ENCODE measurements around the gene HOXB9. TPM values are rescaled to one million over a fixed set of nuclear protein-coding genes. Genes with fewer than 3 reads are reported as not detected.

HOXB9 gene
- total and polyA plus RNA-seq, 9 of the 15 experiments (the other 6 are each of a cell fraction or from before 2014, with no cell fraction given) = 3.1 to 196 (median 77.6) TPM

- TF ChIP-seq, protein P1, sequence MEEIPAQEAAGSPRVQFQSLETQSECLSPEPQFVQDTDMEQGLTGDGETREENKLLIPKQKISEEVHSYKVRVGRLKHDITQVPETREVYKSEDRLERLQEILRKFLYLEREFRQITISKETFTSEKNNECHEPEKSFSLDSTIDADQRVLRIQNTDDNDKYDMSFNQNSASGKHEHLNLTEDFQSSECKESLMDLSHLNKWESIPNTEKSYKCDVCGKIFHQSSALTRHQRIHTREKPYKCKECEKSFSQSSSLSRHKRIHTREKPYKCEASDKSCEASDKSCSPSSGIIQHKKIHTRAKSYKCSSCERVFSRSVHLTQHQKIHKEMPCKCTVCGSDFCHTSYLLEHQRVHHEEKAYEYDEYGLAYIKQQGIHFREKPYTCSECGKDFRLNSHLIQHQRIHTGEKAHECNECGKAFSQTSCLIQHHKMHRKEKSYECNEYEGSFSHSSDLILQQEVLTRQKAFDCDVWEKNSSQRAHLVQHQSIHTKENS (CRISPR knock-in tag; IDR thresholded peaks at IDR 0.05) = no peak
- TF ChIP-seq FOXP1 (CRISPR knock-in tag; IDR thresholded peaks at IDR 0.05) = no peak
- no peak; the same call in 1 of the 2 replicates for TF ChIP-seq CUX1 (CRISPR knock-in tag; IDR thresholded peaks at IDR 0.05)
- TF ChIP-seq, protein P2, sequence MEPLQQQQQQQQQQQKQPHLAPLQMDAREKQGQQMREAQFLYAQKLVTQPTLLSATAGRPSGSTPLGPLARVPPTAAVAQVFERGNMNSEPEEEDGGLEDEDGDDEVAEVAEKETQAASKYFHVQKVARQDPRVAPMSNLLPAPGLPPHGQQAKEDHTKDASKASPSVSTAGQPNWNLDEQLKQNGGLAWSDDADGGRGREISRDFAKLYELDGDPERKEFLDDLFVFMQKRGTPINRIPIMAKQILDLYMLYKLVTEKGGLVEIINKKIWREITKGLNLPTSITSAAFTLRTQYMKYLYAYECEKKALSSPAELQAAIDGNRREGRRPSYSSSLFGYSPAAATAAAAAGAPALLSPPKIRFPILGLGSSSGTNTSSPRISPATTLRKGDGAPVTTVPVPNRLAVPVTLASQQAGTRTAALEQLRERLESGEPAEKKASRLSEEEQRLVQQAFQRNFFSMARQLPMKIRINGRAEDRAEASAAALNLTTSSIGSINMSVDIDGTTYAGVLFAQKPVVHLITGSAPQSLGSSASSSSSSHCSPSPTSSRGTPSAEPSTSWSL (CRISPR knock-in tag; IDR thresholded peaks at IDR 0.05; ENCODE audit: borderline replicate concordance) = no peak
- no peak for TF ChIP-seq ZNF695 (CRISPR knock-in tag; IDR thresholded peaks at IDR 0.05)
- TF ChIP-seq, protein P3, sequence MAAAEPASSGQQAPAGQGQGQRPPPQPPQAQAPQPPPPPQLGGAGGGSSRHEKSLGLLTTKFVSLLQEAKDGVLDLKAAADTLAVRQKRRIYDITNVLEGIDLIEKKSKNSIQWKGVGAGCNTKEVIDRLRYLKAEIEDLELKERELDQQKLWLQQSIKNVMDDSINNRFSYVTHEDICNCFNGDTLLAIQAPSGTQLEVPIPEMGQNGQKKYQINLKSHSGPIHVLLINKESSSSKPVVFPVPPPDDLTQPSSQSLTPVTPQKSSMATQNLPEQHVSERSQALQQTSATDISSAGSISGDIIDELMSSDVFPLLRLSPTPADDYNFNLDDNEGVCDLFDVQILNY (CRISPR knock-in tag; IDR thresholded peaks at IDR 0.05) = no peak
- TF ChIP-seq KLF10 (CRISPR knock-in tag; IDR thresholded peaks at IDR 0.05) = no peak
- TF ChIP-seq EP300 (IDR thresholded peaks at IDR 0.05; ENCODE audit: low read length) = peak; percentile 90
- TF ChIP-seq ZKSCAN3 (CRISPR knock-in tag; IDR thresholded peaks at IDR 0.05) = no peak
- no peak for TF ChIP-seq PRDM10 (IDR thresholded peaks at IDR 0.05; ENCODE audit: partially characterized antibody)
- peak; percentile 23 to 65; a peak in 3 of 4 replicates for TF ChIP-seq MLLT1 (IDR thresholded peaks at IDR 0.05)
- TF ChIP-seq DIDO1 (tag; IDR thresholded peaks at IDR 0.05; ENCODE audit: low read depth) = no peak
Measured at GRCh38 chr17:48626245-48627117, at the start of gene HOXB9 (continued).

Data from K562 (cell line).